MCF 10A (cell line): ENCODE data around the gene SOX13. TPM values are rescaled to one million over a fixed set of nuclear protein-coding genes. Genes with fewer than 3 reads are reported as not detected.

ENCODE experiments used
- BruUV-seq: library from RNA; stranded (reverse); fragments of 400-500 nt; replicated peaks from 2 replicates; lab custom pipeline; 2021; lab: Mats Ljungman, UMichigan
- CTCF ChIA-PET: fragments of 300-600 bp; sonication (Branson Sonifier 250); formaldehyde crosslinking; extraction: SDS; loops from one replicate; lab custom pipeline; 2021; ENCODE audit warnings: antibody characterized with exemption, inconsistent platforms; lab: Yijun Ruan, JAX
- POLR2A ChIA-PET: fragments of 300-600, 350-650 bp; sonication (Branson Sonifier 250); formaldehyde crosslinking; extraction: SDS; loops from one replicate; lab custom pipeline; 2020; ENCODE audit warnings: antibody characterized with exemption, inconsistent platforms; lab: Yijun Ruan, JAX
- DNase-seq: peaks from one replicate; pipeline ENCODE4 v3.0.0-alpha.2; 2018; ENCODE audit not compliant: unreplicated experiment
- H3K27ac Mint-ChIP-seq: one replicate; pipeline ENCODE4 v1.8.0; 2022; ENCODE audit warnings: mild to moderate bottlenecking, low read depth, mixed read lengths; ENCODE audit not compliant: unreplicated experiment
- H3K27me3 Mint-ChIP-seq: one replicate; pipeline ENCODE4 v1.8.0; 2022; ENCODE audit warnings: mixed read lengths; ENCODE audit not compliant: insufficient read depth, unreplicated experiment
- H3K36me3 Mint-ChIP-seq: one replicate; pipeline ENCODE4 v1.8.0; 2022; ENCODE audit warnings: mild to moderate bottlenecking, moderate library complexity, mixed read lengths; ENCODE audit not compliant: insufficient read depth, unreplicated experiment
- H3K4me1 Mint-ChIP-seq: one replicate; pipeline ENCODE4 v1.8.0; 2022; ENCODE audit warnings: mixed read lengths; ENCODE audit not compliant: insufficient read depth, unreplicated experiment
- H3K4me3 Mint-ChIP-seq: one replicate; pipeline ENCODE4 v1.8.0; 2022; ENCODE audit warnings: mild to moderate bottlenecking, moderate library complexity, mixed read lengths; ENCODE audit not compliant: unreplicated experiment
- H3K9me3 Mint-ChIP-seq: one replicate; pipeline ENCODE4 v1.8.0; 2022; ENCODE audit warnings: mixed read lengths; ENCODE audit not compliant: unreplicated experiment
- intact Hi-C: fragments of 100-400 bp; cut with micrococcal nuclease; formaldehyde crosslinking; loops from 2 replicates; pipeline ENCODE4 v1.14.1; 2022
- total RNA-seq: library from RNA; stranded (reverse); gene quantifications from 2 replicates; pipeline ENCODE4 v1.2.3, GENCODE V29; 2022
- TF ChIP-seq, protein P1 (sequence below): fragments of 200-600 bp; IDR thresholded peaks from one replicate; pipeline ENCODE4 v1.8.0; 2022; ENCODE audit warnings: antibody characterized with exemption, mild to moderate bottlenecking; ENCODE audit not compliant: unreplicated experiment

SOX13 gene
- total RNA-seq, 1 experiment from 2014 or later: 32.8 TPM

DNA sequence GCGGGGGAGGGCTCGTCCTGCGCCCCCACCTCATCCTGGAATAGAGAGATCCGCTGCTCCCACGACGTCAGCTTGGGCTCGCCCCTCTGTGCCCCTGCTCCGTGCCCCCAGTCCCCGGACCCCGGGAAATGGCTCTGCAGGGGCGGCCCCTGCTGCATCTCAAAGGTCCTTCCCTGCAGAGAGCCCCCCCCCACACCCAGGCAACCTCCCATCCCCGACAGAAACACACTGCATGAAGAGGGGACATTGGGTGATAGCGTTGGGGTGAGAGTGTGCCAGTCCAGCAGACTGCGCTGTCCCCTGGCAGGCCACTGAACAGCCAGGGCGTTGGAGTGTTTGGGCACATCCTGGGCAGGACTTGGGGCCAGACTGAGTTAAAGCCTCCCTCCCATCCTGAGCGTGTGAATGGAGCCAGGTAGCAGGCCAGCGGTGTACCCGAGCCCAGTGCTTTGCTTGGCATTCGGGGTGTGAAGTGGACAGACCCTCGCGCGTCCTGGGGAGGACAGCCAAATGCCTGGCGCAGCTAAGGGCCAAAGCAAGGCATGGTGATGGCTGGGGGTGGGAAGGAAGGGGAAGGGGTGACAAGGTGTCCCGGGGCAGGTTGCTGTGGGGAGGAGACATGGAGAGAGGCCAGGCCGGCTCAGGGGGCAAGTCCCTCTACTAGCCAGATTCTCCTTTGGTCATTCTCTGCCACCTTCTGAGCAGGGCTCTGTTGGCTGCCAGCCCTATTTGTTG lies 79.6 kb downstream of the SOX13 start:
- Mint-ChIP-seq H3K4me3 (peak overlapping the region; percentile 68), H3K27ac (no peak overlapping the region), H3K9me3 (no peaks in the 10 kb centered on the region), H3K27me3 (no peaks in the 10 kb centered on the region), H3K36me3 (no peaks in the 10 kb centered on the region), H3K4me1 (peaks cover 48% of the 10 kb centered on the region)
- DNase-seq: no peak
- no TSS peak for BruUV-seq
- POLR2A ChIA-PET: interaction anchor here (0.6 to 3.0 kb wide), 14 partner anchors 9 to 354 kb away, joined by 3 to 20 read pairs (median 3); no protein-coding TSS in a partner anchor
- TF ChIP-seq, protein P1, sequence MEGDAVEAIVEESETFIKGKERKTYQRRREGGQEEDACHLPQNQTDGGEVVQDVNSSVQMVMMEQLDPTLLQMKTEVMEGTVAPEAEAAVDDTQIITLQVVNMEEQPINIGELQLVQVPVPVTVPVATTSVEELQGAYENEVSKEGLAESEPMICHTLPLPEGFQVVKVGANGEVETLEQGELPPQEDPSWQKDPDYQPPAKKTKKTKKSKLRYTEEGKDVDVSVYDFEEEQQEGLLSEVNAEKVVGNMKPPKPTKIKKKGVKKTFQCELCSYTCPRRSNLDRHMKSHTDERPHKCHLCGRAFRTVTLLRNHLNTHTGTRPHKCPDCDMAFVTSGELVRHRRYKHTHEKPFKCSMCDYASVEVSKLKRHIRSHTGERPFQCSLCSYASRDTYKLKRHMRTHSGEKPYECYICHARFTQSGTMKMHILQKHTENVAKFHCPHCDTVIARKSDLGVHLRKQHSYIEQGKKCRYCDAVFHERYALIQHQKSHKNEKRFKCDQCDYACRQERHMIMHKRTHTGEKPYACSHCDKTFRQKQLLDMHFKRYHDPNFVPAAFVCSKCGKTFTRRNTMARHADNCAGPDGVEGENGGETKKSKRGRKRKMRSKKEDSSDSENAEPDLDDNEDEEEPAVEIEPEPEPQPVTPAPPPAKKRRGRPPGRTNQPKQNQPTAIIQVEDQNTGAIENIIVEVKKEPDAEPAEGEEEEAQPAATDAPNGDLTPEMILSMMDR: no peak
- CTCF ChIA-PET: interaction anchor here (0.6 to 18.9 kb wide), 8 partner anchors 11 to 294 kb away, joined by 3 to 505 read pairs (median 6); no protein-coding TSS in a partner anchor
- intact Hi-C loops: no loop called here

DNA sequence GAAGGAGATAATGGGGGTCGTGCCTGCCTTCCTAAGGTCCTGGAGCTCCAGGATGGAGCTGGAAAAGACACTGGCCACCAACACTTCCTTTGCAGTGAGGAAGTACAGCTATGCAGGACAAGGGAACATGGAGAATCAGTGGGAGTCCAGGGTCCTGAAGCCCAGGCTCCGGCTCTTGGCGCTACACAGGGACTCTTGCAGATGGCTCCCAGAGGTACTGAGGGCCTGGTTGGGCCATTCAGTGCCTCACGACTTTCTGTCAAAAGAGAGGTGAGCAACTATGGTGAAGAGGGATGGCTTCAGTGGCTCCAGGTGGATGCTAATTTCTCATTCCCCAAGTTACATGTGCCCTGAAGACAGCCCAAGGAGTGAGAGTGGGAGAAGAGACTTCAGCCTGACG lies 80.8 kb downstream of the SOX13 start:
- Mint-ChIP-seq H3K9me3 (no peaks in the 10 kb centered on the region), H3K4me3 (no peak overlapping the region), H3K36me3 (no peaks in the 10 kb centered on the region), H3K4me1 (peaks cover 40% of the 10 kb centered on the region), H3K27ac (no peak overlapping the region), H3K27me3 (no peaks in the 10 kb centered on the region)
- ChIA-PET POLR2A (interaction anchor here (0.8 to 1.3 kb wide), 3 partner anchors 9 to 362 kb away, joined by 3 to 12 read pairs (median 4); partner anchors contain the start of gene MDM4), CTCF (interaction anchor here (0.6 to 18.9 kb wide), 14 partner anchors 10 to 640 kb away, joined by 3 to 505 read pairs (median 6); partner anchors contain the start of gene GOLT1A)
- BruUV-seq: no TSS peak
- intact Hi-C loops: no loop called here
- DNase-seq: no peak
- TF ChIP-seq, protein P1: no peak

DNA sequence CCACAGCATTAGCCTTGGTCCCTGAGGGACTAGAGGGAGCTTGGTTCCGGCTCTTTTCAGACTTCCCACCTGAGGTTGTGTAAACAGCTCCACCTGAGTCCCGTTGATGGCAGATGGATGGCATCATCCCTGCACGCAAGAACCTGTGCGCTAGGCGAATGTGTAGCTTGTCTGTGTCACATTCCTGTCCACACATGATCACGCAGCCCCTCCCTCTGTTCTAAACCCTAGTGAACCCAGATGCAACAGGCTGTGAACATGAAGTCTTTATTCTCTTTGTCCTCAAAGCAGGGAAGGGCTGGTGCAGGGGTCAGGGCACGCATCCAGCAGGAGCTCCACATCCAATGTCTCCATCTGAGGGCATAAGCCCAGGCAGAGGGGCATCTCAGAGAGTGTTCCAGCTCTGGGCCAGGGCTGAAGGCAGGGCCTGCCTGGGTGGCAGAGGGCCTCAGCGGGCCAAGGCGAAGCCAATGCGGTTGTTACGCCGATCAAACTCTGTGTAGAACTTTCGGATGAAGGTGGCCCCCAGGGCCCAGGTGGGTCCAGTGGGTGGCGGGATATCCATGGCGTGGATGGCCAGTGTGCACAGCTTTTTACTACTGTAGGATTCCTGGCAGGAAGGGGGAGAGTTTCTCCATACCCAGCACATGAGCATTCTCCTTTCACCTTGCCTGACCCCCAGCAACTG lies 81.8 kb downstream of the SOX13 start:
- intact Hi-C loops: no loop called here
- no TSS peak for BruUV-seq
- ChIA-PET POLR2A (interaction anchor here (0.6 to 2.9 kb wide), 19 partner anchors 9 to 606 kb away, joined by 3 to 22 read pairs (median 4); partner anchors contain the start of gene MDM4), CTCF (interaction anchor here (0.6 to 18.9 kb wide), 25 partner anchors 9 to 371 kb away, joined by 3 to 505 read pairs (median 4); partner anchors contain the start of gene GOLT1A)
- peak; percentile 37 for DNase-seq
- H3K27ac Mint-ChIP-seq: peak overlapping the region; percentile 27
- H3K4me3 Mint-ChIP-seq: no peak overlapping the region
- TF ChIP-seq, protein P1: no peak
- H3K36me3 Mint-ChIP-seq: no peaks in the 10 kb centered on the region
- peaks cover 30% of the 10 kb centered on the region for H3K4me1 Mint-ChIP-seq
- H3K27me3 Mint-ChIP-seq: no peaks in the 10 kb centered on the region
- no peaks in the 10 kb centered on the region for H3K9me3 Mint-ChIP-seq

DNA sequence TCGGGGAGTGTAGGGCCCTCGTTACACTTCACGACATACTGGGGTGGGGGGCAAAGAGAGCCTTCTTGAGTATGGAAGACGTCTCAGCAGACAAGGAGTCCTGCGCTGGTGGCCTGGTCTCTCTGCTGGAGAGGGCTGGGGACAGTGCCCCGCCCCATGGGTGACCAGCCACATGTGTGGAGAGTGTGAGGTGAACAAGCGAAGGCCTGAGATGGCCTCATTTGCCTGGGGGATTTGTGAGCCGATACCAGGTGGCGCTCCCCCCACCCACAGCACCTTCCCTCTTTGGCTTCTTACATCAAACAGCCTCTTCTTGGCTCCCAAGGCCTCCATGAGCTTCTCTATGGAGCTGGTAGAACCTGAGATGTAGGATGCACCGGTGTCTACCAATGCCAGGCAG lies 83.0 kb downstream of the SOX13 start:
- intact Hi-C loops: no loop called here
- Mint-ChIP-seq H3K36me3 (no peaks in the 10 kb centered on the region), H3K27ac (no peak overlapping the region), H3K4me3 (no peak overlapping the region), H3K9me3 (no peaks in the 10 kb centered on the region), H3K4me1 (peaks cover 18% of the 10 kb centered on the region), H3K27me3 (no peaks in the 10 kb centered on the region)
- TF ChIP-seq, protein P1: no peak
- ChIA-PET CTCF (interaction anchor here (0.6 to 18.9 kb wide), 6 partner anchors 8 to 1283 kb away, joined by 3 to 505 read pairs (median 4); no protein-coding TSS in a partner anchor), POLR2A (interaction anchor here (0.7 to 2.9 kb wide), 5 partner anchors 25 to 296 kb away, joined by 3 to 22 read pairs (median 8); no protein-coding TSS in a partner anchor)
- no TSS peak for BruUV-seq
- no peak for DNase-seq
